ENCODE data around the gene IFI44L.

Gene IFI44L

GRCh38 chr1:78630600-78630999 lies 10.4 kb downstream of the IFI44L start:
- Histone ChIP-seq H3K9me3 (ENCODE audit: control insufficient read depth in 5 of 5, low read length in 5 of 5) (peaks cover 0 to 4% (median 0%) of the 10 kb centered on the region in 5 donors), H3K4me1 (ENCODE audit: control insufficient read depth in 5 of 5, insufficient read depth in 5 of 5, low read length in 5 of 5) (peaks cover 0 to 6% (median 0%) of the 10 kb centered on the region in 5 donors), H3K27ac (ENCODE audit: low read depth, low read length) (no peak overlapping the region), H3K9ac (ENCODE audit: low read length in 5 of 5) (no peak overlapping the region), H3K36me3 (ENCODE audit: control insufficient read depth in 5 of 5, insufficient read depth in 5 of 5, low read length in 5 of 5) (no peaks in the 10 kb centered on the region), H3K4me3 (ENCODE audit: low read depth in 1 of 5, low read length in 5 of 5) (no peak overlapping the region), H3K27me3 (ENCODE audit: control insufficient read depth in 5 of 5, insufficient read depth in 4 of 5, low read length in 5 of 5) (no peaks in the 10 kb centered on the region)

GRCh38 chr1:78633209-78633608 lies 13.0 kb downstream of the IFI44L start:
- Histone ChIP-seq H3K4me1 (ENCODE audit: control insufficient read depth in 5 of 5, insufficient read depth in 5 of 5, low read length in 5 of 5) (no peaks in the 10 kb centered on the region), H3K27me3 (ENCODE audit: control insufficient read depth in 5 of 5, insufficient read depth in 4 of 5, low read length in 5 of 5) (no peaks in the 10 kb centered on the region), H3K9ac (ENCODE audit: low read length in 5 of 5) (no peak overlapping the region)

GRCh38 chr1:78640462-78640861 lies 20.2 kb downstream of the IFI44L start:
- Histone ChIP-seq H3K36me3 (ENCODE audit: control insufficient read depth in 5 of 5, insufficient read depth in 5 of 5, low read length in 5 of 5) (peaks cover 0 to 6% (median 6%) of the 10 kb centered on the region in 5 donors), H3K9me3 (ENCODE audit: control insufficient read depth in 5 of 5, low read length in 5 of 5) (peaks cover 0 to 7% (median 0%) of the 10 kb centered on the region in 5 donors), H3K9ac (ENCODE audit: low read length in 5 of 5) (no peak overlapping the region)

More at GRCh38 chr1:78633209-78633608, 13.0 kb downstream of the IFI44L start:
- peaks cover 0 to 4% (median 0%) of the 10 kb centered on the region in 5 donors for H3K9me3 ChIP-seq (ENCODE audit: control insufficient read depth in 5 of 5, low read length in 5 of 5)
- no peak overlapping the region for H3K27ac ChIP-seq (ENCODE audit: low read depth, low read length)
- H3K36me3 ChIP-seq (ENCODE audit: control insufficient read depth in 5 of 5, insufficient read depth in 5 of 5, low read length in 5 of 5) = no peaks in the 10 kb centered on the region
- no peak overlapping the region for H3K4me3 ChIP-seq (ENCODE audit: low read depth in 1 of 5, low read length in 5 of 5)

GRCh38 chr1:78641558-78641957 lies 21.3 kb downstream of the IFI44L start:
- H3K4me1 ChIP-seq (ENCODE audit: control insufficient read depth in 5 of 5, insufficient read depth in 5 of 5, low read length in 5 of 5) = peaks cover 0 to 4% (median 0%) of the 10 kb centered on the region in 5 donors
- H3K36me3 ChIP-seq (ENCODE audit: control insufficient read depth in 5 of 5, insufficient read depth in 5 of 5, low read length in 5 of 5) = peaks cover 0 to 6% (median 6%) of the 10 kb centered on the region in 5 donors
- no peak overlapping the region for H3K27ac ChIP-seq (ENCODE audit: low read depth, low read length)
- peaks cover 0 to 7% (median 0%) of the 10 kb centered on the region in 5 donors for H3K9me3 ChIP-seq (ENCODE audit: control insufficient read depth in 5 of 5, low read length in 5 of 5)
- H3K27me3 ChIP-seq (ENCODE audit: control insufficient read depth in 5 of 5, insufficient read depth in 4 of 5, low read length in 5 of 5) = no peaks in the 10 kb centered on the region
- no peak overlapping the region for H3K9ac ChIP-seq (ENCODE audit: low read length in 5 of 5)
- no peak overlapping the region for H3K4me3 ChIP-seq (ENCODE audit: low read depth in 1 of 5, low read length in 5 of 5)

More at GRCh38 chr1:78640462-78640861, 20.2 kb downstream of the IFI44L start:
- no peak overlapping the region for H3K4me3 ChIP-seq (ENCODE audit: low read depth in 1 of 5, low read length in 5 of 5)
- peaks cover 0 to 4% (median 0%) of the 10 kb centered on the region in 5 donors for H3K4me1 ChIP-seq (ENCODE audit: control insufficient read depth in 5 of 5, insufficient read depth in 5 of 5, low read length in 5 of 5)
- no peak overlapping the region for H3K27ac ChIP-seq (ENCODE audit: low read depth, low read length)
- H3K27me3 ChIP-seq (ENCODE audit: control insufficient read depth in 5 of 5, insufficient read depth in 4 of 5, low read length in 5 of 5) = no peaks in the 10 kb centered on the region

- Histone ChIP-seq H3K27ac (ENCODE audit: low read depth, low read length) (no peak overlapping the region), H3K36me3 (ENCODE audit: control insufficient read depth in 5 of 5, insufficient read depth in 5 of 5, low read length in 5 of 5) (peaks cover 0 to 6% (median 6%) of the 10 kb centered on the region in 5 donors), H3K9me3 (ENCODE audit: control insufficient read depth in 5 of 5, low read length in 5 of 5) (peaks cover 0 to 7% (median 0%) of the 10 kb centered on the region in 5 donors), H3K4me3 (ENCODE audit: low read depth in 1 of 5, low read length in 5 of 5) (no peak overlapping the region), H3K4me1 (ENCODE audit: control insufficient read depth in 5 of 5, insufficient read depth in 5 of 5, low read length in 5 of 5) (peaks cover 0 to 12% (median 10%) of the 10 kb centered on the region in 5 donors), H3K9ac (ENCODE audit: low read length in 5 of 5) (no peak overlapping the region), H3K27me3 (ENCODE audit: control insufficient read depth in 5 of 5, insufficient read depth in 4 of 5, low read length in 5 of 5) (no peaks in the 10 kb centered on the region)
Observed at GRCh38 chr1:78645723-78646122, 25.5 kb downstream of the IFI44L start.

GRCh38 chr1:78647238-78647637 lies 27.0 kb downstream of the IFI44L start:
- H3K27me3 ChIP-seq (ENCODE audit: control insufficient read depth in 5 of 5, insufficient read depth in 4 of 5, low read length in 5 of 5) = no peaks in the 10 kb centered on the region
- H3K36me3 ChIP-seq (ENCODE audit: control insufficient read depth in 5 of 5, insufficient read depth in 5 of 5, low read length in 5 of 5) = peaks cover 0 to 4% (median 0%) of the 10 kb centered on the region in 5 donors
- H3K4me1 ChIP-seq (ENCODE audit: control insufficient read depth in 5 of 5, insufficient read depth in 5 of 5, low read length in 5 of 5) = peaks cover 0 to 21% (median 21%) of the 10 kb centered on the region in 5 donors
- peaks cover 0 to 7% (median 0%) of the 10 kb centered on the region in 5 donors for H3K9me3 ChIP-seq (ENCODE audit: control insufficient read depth in 5 of 5, low read length in 5 of 5)
- no peak overlapping the region for H3K27ac ChIP-seq (ENCODE audit: low read depth, low read length)
- H3K4me3 ChIP-seq (ENCODE audit: low read depth in 1 of 5, low read length in 5 of 5) = no peak overlapping the region
- no peak overlapping the region for H3K9ac ChIP-seq (ENCODE audit: low read length in 5 of 5)

GRCh38 chr1:78649628-78650027 lies 29.4 kb downstream of the IFI44L start, which contains the start of gene IFI44:
Gene IFI44, plus strand, starts transcription at chr1:78649831. Its CDS starts 365 bp downstream, at chr1:78650196.
- Histone ChIP-seq H3K9me3 (ENCODE audit: control insufficient read depth in 5 of 5, low read length in 5 of 5) (no peaks in the 10 kb centered on the region), H3K4me3 (ENCODE audit: low read depth in 1 of 5, low read length in 5 of 5) (peak within 1 kb of the TSS; percentile 70 to 74 (median 71)), H3K4me1 (ENCODE audit: control insufficient read depth in 5 of 5, insufficient read depth in 5 of 5, low read length in 5 of 5) (peaks cover 0 to 28% (median 25%) of the 10 kb centered on the region in 5 donors), H3K27me3 (ENCODE audit: control insufficient read depth in 5 of 5, insufficient read depth in 4 of 5, low read length in 5 of 5) (no peaks in the 10 kb centered on the region), H3K36me3 (ENCODE audit: control insufficient read depth in 5 of 5, insufficient read depth in 5 of 5, low read length in 5 of 5) (no peaks in the 10 kb centered on the region), H3K27ac (ENCODE audit: low read depth, low read length) (peak within 1 kb of the TSS; percentile 51), H3K9ac (ENCODE audit: low read length in 5 of 5) (peak within 1 kb of the TSS; percentile 16 to 66 (median 56))

GRCh38 chr1:78650114-78650660 lies 29.9 kb downstream of the IFI44L start:
- Histone ChIP-seq H3K9me3 (ENCODE audit: control insufficient read depth in 5 of 5, low read length in 5 of 5) (no peaks in the 10 kb centered on the region), H3K4me3 (ENCODE audit: low read depth in 1 of 5, low read length in 5 of 5) (peak overlapping the region; percentile 70 to 74 (median 71)), H3K36me3 (ENCODE audit: control insufficient read depth in 5 of 5, insufficient read depth in 5 of 5, low read length in 5 of 5) (peaks cover 0 to 4% (median 3%) of the 10 kb centered on the region in 5 donors), H3K4me1 (ENCODE audit: control insufficient read depth in 5 of 5, insufficient read depth in 5 of 5, low read length in 5 of 5) (peaks cover 0 to 27% (median 25%) of the 10 kb centered on the region in 5 donors), H3K27me3 (ENCODE audit: control insufficient read depth in 5 of 5, insufficient read depth in 4 of 5, low read length in 5 of 5) (no peaks in the 10 kb centered on the region), H3K9ac (ENCODE audit: low read length in 5 of 5) (peak overlapping the region; percentile 16 to 66 (median 56)), H3K27ac (ENCODE audit: low read depth, low read length) (peak overlapping the region; percentile 51)

GRCh38 chr1:78651241-78651640 lies 31.0 kb downstream of the IFI44L start:
- no peaks in the 10 kb centered on the region for H3K9me3 ChIP-seq (ENCODE audit: control insufficient read depth in 5 of 5, low read length in 5 of 5)
- peak overlapping the region in 4 of 5 donors; percentile 39 to 70 (median 59) for H3K9ac ChIP-seq (ENCODE audit: low read length in 5 of 5)
- H3K4me1 ChIP-seq (ENCODE audit: control insufficient read depth in 5 of 5, insufficient read depth in 5 of 5, low read length in 5 of 5) = peaks cover 0 to 26% (median 24%) of the 10 kb centered on the region in 5 donors
- no peaks in the 10 kb centered on the region for H3K27me3 ChIP-seq (ENCODE audit: control insufficient read depth in 5 of 5, insufficient read depth in 4 of 5, low read length in 5 of 5)
- peak overlapping the region; percentile 51 for H3K27ac ChIP-seq (ENCODE audit: low read depth, low read length)
- H3K4me3 ChIP-seq (ENCODE audit: low read depth in 1 of 5, low read length in 5 of 5) = peak overlapping the region; percentile 70 to 74 (median 71)
- peaks cover 0 to 13% (median 12%) of the 10 kb centered on the region in 5 donors for H3K36me3 ChIP-seq (ENCODE audit: control insufficient read depth in 5 of 5, insufficient read depth in 5 of 5, low read length in 5 of 5)

- H3K27ac ChIP-seq (ENCODE audit: low read depth, low read length) = peak overlapping the region; percentile 9
- H3K4me1 ChIP-seq (ENCODE audit: control insufficient read depth in 5 of 5, insufficient read depth in 5 of 5, low read length in 5 of 5) = peaks cover 0 to 26% (median 24%) of the 10 kb centered on the region in 5 donors
- H3K9me3 ChIP-seq (ENCODE audit: control insufficient read depth in 5 of 5, low read length in 5 of 5) = no peaks in the 10 kb centered on the region
- peaks cover 0 to 13% (median 12%) of the 10 kb centered on the region in 5 donors for H3K36me3 ChIP-seq (ENCODE audit: control insufficient read depth in 5 of 5, insufficient read depth in 5 of 5, low read length in 5 of 5)
- peak overlapping the region; percentile 26 to 74 (median 71) for H3K4me3 ChIP-seq (ENCODE audit: low read depth in 1 of 5, low read length in 5 of 5)
- peak overlapping the region in 1 of 5 donors; percentile 56 for H3K9ac ChIP-seq (ENCODE audit: low read length in 5 of 5)
- no peaks in the 10 kb centered on the region for H3K27me3 ChIP-seq (ENCODE audit: control insufficient read depth in 5 of 5, insufficient read depth in 4 of 5, low read length in 5 of 5)
Observed at GRCh38 chr1:78652019-78652560, 31.8 kb downstream of the IFI44L start.
